SKM-1 treated with dmso at 0.1 percent for 144 hours (cell line): ENCODE data around the gene GP5.

Source experiments
- DNase-seq: peaks from one replicate; lab custom pipeline; 2025; ENCODE audit not compliant: unreplicated experiment; lab: John Stamatoyannopoulos, UW

GP5 gene, protein sequence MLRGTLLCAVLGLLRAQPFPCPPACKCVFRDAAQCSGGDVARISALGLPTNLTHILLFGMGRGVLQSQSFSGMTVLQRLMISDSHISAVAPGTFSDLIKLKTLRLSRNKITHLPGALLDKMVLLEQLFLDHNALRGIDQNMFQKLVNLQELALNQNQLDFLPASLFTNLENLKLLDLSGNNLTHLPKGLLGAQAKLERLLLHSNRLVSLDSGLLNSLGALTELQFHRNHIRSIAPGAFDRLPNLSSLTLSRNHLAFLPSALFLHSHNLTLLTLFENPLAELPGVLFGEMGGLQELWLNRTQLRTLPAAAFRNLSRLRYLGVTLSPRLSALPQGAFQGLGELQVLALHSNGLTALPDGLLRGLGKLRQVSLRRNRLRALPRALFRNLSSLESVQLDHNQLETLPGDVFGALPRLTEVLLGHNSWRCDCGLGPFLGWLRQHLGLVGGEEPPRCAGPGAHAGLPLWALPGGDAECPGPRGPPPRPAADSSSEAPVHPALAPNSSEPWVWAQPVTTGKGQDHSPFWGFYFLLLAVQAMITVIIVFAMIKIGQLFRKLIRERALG

DNA sequence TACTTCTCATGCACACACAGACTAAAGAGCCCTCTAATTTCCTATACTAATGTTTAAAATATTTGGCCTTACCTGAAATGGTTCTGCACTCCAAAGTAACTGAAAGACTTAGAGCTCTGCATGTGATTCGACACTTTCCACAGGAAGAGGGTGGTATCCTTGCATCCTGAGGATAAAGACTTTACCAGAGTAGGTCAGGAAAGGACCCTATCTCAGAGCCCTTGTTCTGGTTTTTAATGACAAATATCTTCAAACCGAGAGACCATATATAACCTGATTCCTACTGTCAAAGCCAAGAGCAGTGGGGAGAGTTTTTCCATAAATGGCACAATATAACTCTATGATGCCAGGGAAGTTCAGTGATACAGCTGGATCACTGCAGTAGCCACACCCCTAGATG lies at the start of gene GP5:
GP5 (minus strand) TSS at position 101 of the 400 bp plus-strand sequence. CDS start 984 bp downstream, outside the sequence.
- no peak for DNase-seq

DNA sequence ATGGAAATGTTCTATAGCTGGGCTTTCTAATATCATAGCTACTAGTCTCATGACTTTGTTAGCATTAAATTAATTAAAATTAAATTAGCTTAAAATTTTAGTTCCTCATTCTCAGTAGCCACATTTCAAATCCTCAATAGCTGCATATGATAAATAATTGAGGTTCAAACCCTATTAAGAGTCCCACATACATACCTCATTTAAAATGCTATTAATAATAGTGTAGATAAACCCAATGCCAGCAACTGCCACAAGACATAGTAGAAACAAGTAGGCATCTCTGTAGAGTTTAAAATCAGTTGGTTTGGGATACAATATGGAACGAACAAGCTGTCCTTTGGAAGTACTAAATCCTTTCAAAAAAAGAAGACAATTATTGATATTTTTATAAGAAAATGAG lies 48.6 kb upstream of the GP5 start:
- DNase-seq: no peak

- no peak for DNase-seq
These were observed 48.1 kb upstream of the GP5 start for GRCh38 chr3:194447161-194447560.

GRCh38 chr3:194446754-194447153 lies 47.7 kb upstream of the GP5 start:
- no peak for DNase-seq

DNA sequence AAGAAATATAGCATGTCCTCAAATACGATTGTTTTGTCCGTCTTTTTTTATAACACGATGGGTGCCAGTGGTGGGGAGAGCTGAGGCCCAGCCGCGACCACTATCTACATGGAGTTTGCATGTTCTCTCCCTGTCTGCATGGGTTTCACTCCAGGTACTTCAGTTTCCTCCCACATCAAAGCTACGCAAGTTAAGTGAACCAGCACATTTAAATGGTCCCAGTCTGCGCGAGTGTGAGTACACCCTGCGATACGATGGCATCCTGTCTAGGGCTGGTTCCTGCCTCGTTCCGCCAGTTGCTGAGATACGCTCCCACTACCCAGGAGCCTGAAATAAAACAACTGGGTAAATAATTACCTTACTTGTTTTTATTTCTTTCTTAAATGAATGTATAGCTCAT lies 47.1 kb upstream of the GP5 start:
- DNase-seq: no peak

DNA sequence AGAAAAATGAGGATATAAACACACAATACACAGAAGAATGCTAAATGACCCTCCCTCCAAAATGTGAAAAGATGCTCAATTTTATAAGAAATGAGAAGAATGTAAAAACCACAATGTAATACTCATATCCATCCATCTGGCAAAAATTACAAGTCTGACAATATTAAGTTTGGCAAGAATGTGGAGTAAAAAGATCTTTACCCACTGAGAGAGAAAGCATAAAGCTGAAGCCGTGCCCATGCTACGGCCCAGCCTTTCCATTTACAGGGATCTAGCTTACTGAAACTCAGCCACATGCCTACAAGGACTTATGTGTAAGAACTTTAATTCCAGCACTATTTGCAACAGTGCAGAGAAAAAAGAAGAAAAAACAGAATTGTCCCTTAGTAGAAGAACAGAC lies 44.8 kb upstream of the GP5 start:
- DNase-seq: no peak

- no peak for DNase-seq
These were observed 41.7 kb upstream of the GP5 start for GRCh38 chr3:194440756-194441155.

DNA sequence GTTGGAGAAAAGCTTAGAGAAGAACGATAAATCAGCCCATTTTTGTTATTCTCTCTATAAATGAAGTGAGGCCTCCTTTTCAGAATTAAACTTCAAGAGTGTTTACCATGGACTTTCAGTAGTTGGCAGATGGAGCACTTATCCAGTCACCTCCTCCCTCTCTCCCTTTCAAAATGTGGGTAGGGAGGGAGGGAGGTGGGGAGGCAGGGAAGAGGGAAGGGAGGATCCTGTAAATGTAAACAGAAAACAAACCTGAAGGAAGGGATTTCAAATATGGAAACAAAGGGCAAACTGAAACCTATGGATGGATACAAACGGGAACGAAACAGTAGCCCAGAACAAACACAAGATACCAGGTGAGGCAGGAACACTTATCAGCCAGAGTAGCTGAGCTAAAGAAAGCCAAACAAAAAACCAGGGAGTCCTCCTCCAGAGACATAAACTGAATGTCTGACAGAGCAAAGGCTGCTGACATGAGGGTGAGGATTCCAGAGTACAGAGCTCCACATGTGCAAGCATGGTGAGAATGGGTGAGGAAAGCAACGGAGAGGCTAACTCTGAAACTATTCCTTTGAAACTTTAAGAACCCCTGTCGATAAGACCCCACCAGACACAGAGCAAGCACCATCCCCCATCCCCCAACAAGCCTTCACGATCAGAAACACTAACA lies 41.0 kb upstream of the GP5 start:
- no peak for DNase-seq

GRCh38 chr3:194434503-194434902 lies 35.4 kb upstream of the GP5 start:
- DNase-seq: no peak

GRCh38 chr3:194431554-194431953 lies 32.5 kb upstream of the GP5 start:
- no peak for DNase-seq

DNA sequence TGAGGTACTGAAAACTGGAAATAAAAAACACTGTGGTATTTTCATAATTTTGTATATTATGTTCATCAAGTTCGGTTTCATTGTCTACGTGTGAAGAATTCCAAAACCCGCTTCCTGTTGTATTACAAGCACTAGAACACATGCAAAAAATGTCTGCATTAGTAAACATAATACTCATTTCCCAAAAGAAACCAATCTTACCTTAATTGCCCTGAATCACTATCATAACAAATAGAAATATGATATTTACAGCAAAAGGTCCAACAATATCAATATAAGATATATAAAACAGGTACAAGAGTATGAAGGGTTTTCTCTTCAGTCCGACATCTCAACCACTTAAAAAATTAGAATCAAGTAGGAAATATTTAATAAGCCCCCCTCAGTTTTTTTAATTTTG lies 26.3 kb upstream of the GP5 start:
- DNase-seq: no peak

- DNase-seq: no peak
These were observed 25.9 kb upstream of the GP5 start for GRCh38 chr3:194424953-194425352.

- no peak for DNase-seq
These were observed 25.3 kb upstream of the GP5 start for GRCh38 chr3:194424373-194424772.

- DNase-seq: no peak
These were observed 24.3 kb upstream of the GP5 start for GRCh38 chr3:194423317-194423716.

DNA sequence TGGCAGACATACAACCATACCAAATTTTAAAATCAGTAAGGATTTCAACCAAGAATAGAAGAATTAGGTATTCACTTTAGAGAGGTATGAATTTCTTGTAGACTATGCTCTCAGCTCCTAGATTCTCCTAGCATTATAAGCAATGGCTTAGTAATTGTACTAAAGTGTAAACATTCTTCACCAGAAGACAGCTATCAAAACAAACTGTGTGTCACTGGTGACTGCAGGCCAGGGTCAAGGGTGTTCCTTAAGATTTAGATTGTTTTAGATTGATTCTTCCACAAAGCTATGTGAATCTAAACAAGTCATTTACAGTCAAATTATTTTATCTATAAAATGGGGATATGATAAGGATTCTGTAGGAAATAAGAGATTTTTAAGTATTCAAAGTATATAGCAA lies 23.1 kb upstream of the GP5 start:
- DNase-seq: no peak

DNA sequence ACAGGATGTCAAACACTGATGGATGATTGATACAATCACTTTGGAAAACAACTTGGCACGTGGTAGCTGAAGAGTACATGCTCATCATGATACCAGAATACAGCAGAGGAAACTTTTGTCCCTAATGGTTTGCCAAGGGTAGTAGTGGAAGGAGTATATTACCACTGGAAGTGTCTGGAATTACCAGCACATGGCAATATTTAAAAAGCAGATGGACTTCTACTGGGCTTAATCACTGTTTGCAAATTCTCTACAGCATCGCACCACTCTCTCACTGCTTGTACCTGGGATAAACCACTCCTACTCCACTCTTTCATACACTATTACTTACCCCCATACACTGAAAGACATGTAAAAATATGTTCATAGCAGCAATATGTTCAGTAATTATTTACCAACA lies 19.6 kb upstream of the GP5 start:
- no peak for DNase-seq

DNA sequence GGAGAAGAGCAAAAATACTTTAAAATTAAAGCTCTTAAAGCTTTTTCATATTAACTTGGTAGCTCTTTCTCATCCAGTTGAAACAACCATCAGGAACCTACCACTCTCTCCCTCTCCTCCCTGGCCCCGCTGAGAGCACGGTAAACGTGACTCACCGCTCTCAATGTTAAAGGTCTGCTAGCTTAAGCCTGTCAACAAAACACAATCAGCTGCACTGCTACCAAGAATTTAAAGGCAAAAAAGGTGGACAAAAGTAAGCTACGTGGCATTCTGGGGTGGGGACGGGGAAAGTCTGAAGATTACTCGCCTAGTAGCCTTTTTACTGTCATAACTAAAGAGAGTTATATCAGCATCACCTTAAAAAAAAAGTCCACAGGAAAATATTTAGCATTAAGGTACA lies 8.4 kb upstream of the GP5 start:
- no peak for DNase-seq

- DNase-seq: no peak
These were observed 6.7 kb upstream of the GP5 start for GRCh38 chr3:194405766-194406165.

DNA sequence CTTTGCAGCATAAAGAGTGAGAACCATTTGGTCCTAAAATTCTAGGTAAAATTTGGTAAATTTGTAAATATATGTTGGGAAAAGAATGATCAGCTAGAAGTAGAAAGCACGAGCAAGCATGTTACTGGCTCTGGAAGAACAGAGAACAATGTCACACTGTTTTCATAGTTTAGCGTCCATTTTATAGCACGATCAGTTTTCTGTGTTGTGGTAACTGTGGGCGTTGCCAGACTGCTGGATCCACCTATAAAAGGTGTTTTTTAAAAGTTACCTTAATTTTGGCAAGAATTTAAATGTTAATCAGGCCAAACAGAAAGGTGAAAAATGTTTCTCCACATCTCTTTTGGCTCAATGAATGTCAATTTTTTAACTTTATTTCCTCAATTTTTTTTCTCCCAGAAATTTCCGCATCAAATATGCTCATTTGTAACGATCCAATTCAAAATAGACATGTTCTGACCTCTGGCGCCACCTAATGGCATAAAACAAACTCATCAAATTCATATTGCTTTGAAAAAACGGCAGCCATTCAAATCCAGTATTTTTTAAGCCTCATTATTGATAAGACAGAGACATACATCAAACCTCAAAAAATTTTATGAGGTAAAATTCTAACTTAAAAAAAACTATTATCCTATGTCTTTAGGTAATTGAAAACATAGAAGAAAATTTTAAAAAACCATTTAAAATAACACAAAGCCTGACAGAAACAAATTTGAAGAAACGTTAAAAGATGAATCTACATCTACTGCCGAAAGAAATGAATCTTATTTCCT lies 5.5 kb upstream of the GP5 start:
- DNase-seq: peak; percentile 42

GRCh38 chr3:194401868-194402329 lies 2.8 kb upstream of the GP5 start:
- DNase-seq: no peak

GRCh38 chr3:194401346-194401745 lies 2.3 kb upstream of the GP5 start:
- no peak for DNase-seq
